ENCODE measurements around the gene DYNC1LI1. TPM values are rescaled to one million over a fixed set of nuclear protein-coding genes. Genes with fewer than 3 reads are reported as not detected.

Gene DYNC1LI1
- total RNA-seq, 1 experiment from 2014 or later: 56.2 TPM

GRCh38 chr3:32596909-32597369 is 26.3 kb upstream of the DYNC1LI1 start:
- no peak overlapping the region for H3K14ac ChIP-seq (ENCODE audit: insufficient read depth, low read length)
- DNase-seq: no peak
- Mint-ChIP-seq H3K9me3 (no peaks in the 10 kb centered on the region), H3K27ac (no peak overlapping the region; a peak in 1 of 7 replicates), H3K27me3 (ENCODE audit: low read depth) (peaks cover 25% of the 10 kb centered on the region), H3K36me3 (ENCODE audit: insufficient read depth in 1 of 3, low read depth in 3 of 3) (no peaks in the 10 kb centered on the region), H3K4me1 (peaks cover 32 to 34% of the 10 kb centered on the region in 2 experiments), H3K4me3 (no peak overlapping the region)
- no peak overlapping the region for H3T11ph ChIP-seq (ENCODE audit: low read length)
- no peak overlapping the region for H3K9ac ChIP-seq (ENCODE audit: extremely low read depth, insufficient read length, low read length)
- H4K20me1 ChIP-seq (ENCODE audit: control insufficient read depth, insufficient read depth, insufficient read length): no peaks in the 10 kb centered on the region
- no peak overlapping the region for H3K4ac ChIP-seq (ENCODE audit: low read depth, low read length)
- H3K27ac ChIP-seq (ENCODE audit: insufficient read length, low read depth, low read length): no peak overlapping the region
- no peak overlapping the region for H2AK5ac ChIP-seq (ENCODE audit: insufficient read length, low read length)
- no peak overlapping the region for H4K91ac ChIP-seq (ENCODE audit: insufficient read length, low read depth, low read length)
- no peaks in the 10 kb centered on the region for H3K9me3 ChIP-seq (ENCODE audit: control insufficient read depth, low read depth, low read length)
- no CpG with 5 or more reads among the region's 8 CpGs for WGBS (ENCODE audit: extremely low coverage, insufficient read length, low lambda C conversion rate)
- H3K4me1 ChIP-seq (ENCODE audit: insufficient read depth, low read length): peaks cover under 1% of the 10 kb centered on the region; the same call in 1 of the 2 replicates
- H2BK20ac ChIP-seq (ENCODE audit: low read depth, low read length, poor library complexity, severe bottlenecking): no peak overlapping the region
- no peak overlapping the region for H2BK12ac ChIP-seq (ENCODE audit: insufficient read length, low read depth, low read length)
- H3K23ac ChIP-seq (ENCODE audit: insufficient read length, low read depth, low read length): no peak overlapping the region
- H2BK15ac ChIP-seq (ENCODE audit: low read depth, low read length): no peak overlapping the region
- no peak overlapping the region for H3K56ac ChIP-seq (ENCODE audit: insufficient read length, low read depth, low read length)
- no peak for TF ChIP-seq CTCF (conservative IDR thresholded peaks at IDR 0.05)
- no peak overlapping the region for H4K8ac ChIP-seq (replicated peaks; ENCODE audit: insufficient read length, low read depth, low read length)
- H3K79me2 ChIP-seq (ENCODE audit: insufficient read depth, low read length): no peaks in the 10 kb centered on the region
- no peak overlapping the region for H2BK120ac ChIP-seq (ENCODE audit: low read depth, low read length, poor library complexity, severe bottlenecking)
- H3K79me1 ChIP-seq (ENCODE audit: insufficient read depth, low read depth, low read length, poor library complexity, severe bottlenecking): no peaks in the 10 kb centered on the region
- H3K4me2 ChIP-seq (ENCODE audit: insufficient read depth, insufficient read length, low read length): no peak overlapping the region
- H3K23me2 ChIP-seq (ENCODE audit: insufficient read length, low read depth, low read length, poor library complexity, severe bottlenecking): peaks cover 4% of the 10 kb centered on the region
- peaks cover 2% of the 10 kb centered on the region; the same call in 1 of the 2 replicates for H3K27me3 ChIP-seq (ENCODE audit: insufficient read depth, low read length)
- H2BK5ac ChIP-seq (ENCODE audit: insufficient read length, low read length): no peak overlapping the region
- no peak overlapping the region for H4K5ac ChIP-seq (ENCODE audit: insufficient read length, low read depth, low read length)
- H2AFZ ChIP-seq (ENCODE audit: low read length): no peak overlapping the region
- H3K18ac ChIP-seq (ENCODE audit: insufficient read length, low read depth, low read length): no peak overlapping the region

Measured in H9 (cell line).